Astrocyte (in vitro differentiated cells and primary cell): ENCODE data around the gene HOXD13. TPM values are rescaled to one million over a fixed set of nuclear protein-coding genes. Genes with fewer than 3 reads are reported as not detected.

Source experiments
- DNase-seq: peaks from one replicate; pipeline ENCODE4 v3.0.0-alpha.2; 2010; ENCODE audit warnings: low read depth
- FAIRE-seq: peaks from 2 replicates; lab custom pipeline; 2011; peaks lifted over from hg19 to GRCh38; lab: Jason Lieb, UNC
- H2AFZ ChIP-seq: 2 replicates; pipeline ENCODE4 v1.6.0; 2012; ENCODE audit warnings: low read depth, low read length, inconsistent platforms
- H3K27ac ChIP-seq: 2 replicates; pipeline ENCODE4 v1.5.1; 2011; ENCODE audit warnings: low read depth, low read length, inconsistent platforms
- H3K27me3 ChIP-seq: 2 replicates; pipeline ENCODE4 v1.6.0; 2011; ENCODE audit warnings: low read length, inconsistent platforms; ENCODE audit not compliant: insufficient read depth
- H3K36me3 ChIP-seq: 2 replicates; pipeline ENCODE4 v1.5.1; 2011; ENCODE audit warnings: low read length, inconsistent platforms; ENCODE audit not compliant: insufficient read depth
- H3K4me1 ChIP-seq: 2 replicates; pipeline ENCODE4 v1.5.1; 2011; ENCODE audit warnings: low read length, inconsistent platforms; ENCODE audit not compliant: insufficient read depth
- H3K4me2 ChIP-seq: 2 replicates; pipeline ENCODE4 v1.6.0; 2012; ENCODE audit warnings: low read length, inconsistent platforms
- H3K4me3 ChIP-seq: 2 replicates; pipeline ENCODE4 v1.5.1; 2011; ENCODE audit warnings: low read depth, mild to moderate bottlenecking, low read length, inconsistent platforms; ENCODE audit not compliant: insufficient read depth
- H3K79me2 ChIP-seq: 2 replicates; pipeline ENCODE4 v1.6.0; 2012; ENCODE audit warnings: mild to moderate bottlenecking, low read length, inconsistent platforms; ENCODE audit not compliant: insufficient read depth
- H3K9ac ChIP-seq: 2 replicates; pipeline ENCODE4 v1.6.0; 2012; ENCODE audit warnings: mild to moderate bottlenecking, low read length, inconsistent platforms
- H3K9me3 ChIP-seq: 2 replicates; pipeline ENCODE4 v1.5.1; 2012; ENCODE audit warnings: low read depth, mild to moderate bottlenecking, low read length, inconsistent platforms; ENCODE audit not compliant: insufficient read depth
- H4K20me1 ChIP-seq: 2 replicates; pipeline ENCODE4 v1.6.0; 2012; ENCODE audit warnings: low read length, inconsistent platforms; ENCODE audit not compliant: insufficient read depth
- H3K27ac Mint-ChIP-seq: one replicate; pipeline ENCODE4 v1.8.0; 2021; ENCODE audit warnings: mild to moderate bottlenecking, mixed read lengths; ENCODE audit not compliant: unreplicated experiment
- H3K27me3 Mint-ChIP-seq: one replicate; pipeline ENCODE4 v1.8.0; 2021; ENCODE audit warnings: low read depth, mixed read lengths; ENCODE audit not compliant: unreplicated experiment
- H3K36me3 Mint-ChIP-seq: one replicate; pipeline ENCODE4 v1.8.0; 2021; ENCODE audit warnings: low read depth, mixed read lengths; ENCODE audit not compliant: unreplicated experiment
- H3K4me1 Mint-ChIP-seq: one replicate; pipeline ENCODE4 v1.8.0; 2021; ENCODE audit warnings: low read depth, mixed read lengths; ENCODE audit not compliant: unreplicated experiment
- H3K4me3 Mint-ChIP-seq: one replicate; pipeline ENCODE4 v1.8.0; 2021; ENCODE audit warnings: mild to moderate bottlenecking, moderate library complexity, mixed read lengths; ENCODE audit not compliant: unreplicated experiment
- H3K9me3 Mint-ChIP-seq: one replicate; pipeline ENCODE4 v1.8.0; 2021; ENCODE audit warnings: mild to moderate bottlenecking, mixed read lengths; ENCODE audit not compliant: unreplicated experiment
- EZH2 ChIP-seq: IDR thresholded peaks from 2 replicates; pipeline ENCODE4 v1.6.1; 2012; ENCODE audit warnings: mild to moderate bottlenecking, low read length, inconsistent platforms; ENCODE audit not compliant: insufficient read depth
- total RNA-seq: library from RNA; stranded (reverse); gene quantifications from 2 replicates; pipeline ENCODE4 v1.2.1, GENCODE V29; 2021
- TF ChIP-seq, protein P1 (sequence below): IDR thresholded peaks from 2 replicates; pipeline ENCODE4 v1.5.1; 2011; ENCODE audit warnings: low read depth, mild to moderate bottlenecking, inconsistent platforms, low read length, moderate library complexity; ENCODE audit not compliant: insufficient read depth

Gene HOXD13
- total RNA-seq, 1 donor from 2014 or later, result not detected

GRCh38 chr2:176091329-176092258, 927 bp upstream of the HOXD13 start:
- H3K79me2 ChIP-seq, result no peaks in the 10 kb centered on the region
- H4K20me1 ChIP-seq, result peaks cover 5% of the 10 kb centered on the region
- peaks cover 3% of the 10 kb centered on the region for H3K4me1 ChIP-seq
- FAIRE-seq (no peak), DNase-seq (no peak)
- Mint-ChIP-seq H3K36me3 (peaks cover 5% of the 10 kb centered on the region), H3K27me3 (peaks cover 92% of the 10 kb centered on the region), H3K9me3 (peaks cover 34% of the 10 kb centered on the region), H3K27ac (peak overlapping the region; percentile 72), H3K4me3 (peak overlapping the region; percentile 9), H3K4me1 (peaks cover 1% of the 10 kb centered on the region)
- no peak overlapping the region for H2AFZ ChIP-seq
- TF ChIP-seq EZH2, result peak; percentile 78
- TF ChIP-seq, protein P1, sequence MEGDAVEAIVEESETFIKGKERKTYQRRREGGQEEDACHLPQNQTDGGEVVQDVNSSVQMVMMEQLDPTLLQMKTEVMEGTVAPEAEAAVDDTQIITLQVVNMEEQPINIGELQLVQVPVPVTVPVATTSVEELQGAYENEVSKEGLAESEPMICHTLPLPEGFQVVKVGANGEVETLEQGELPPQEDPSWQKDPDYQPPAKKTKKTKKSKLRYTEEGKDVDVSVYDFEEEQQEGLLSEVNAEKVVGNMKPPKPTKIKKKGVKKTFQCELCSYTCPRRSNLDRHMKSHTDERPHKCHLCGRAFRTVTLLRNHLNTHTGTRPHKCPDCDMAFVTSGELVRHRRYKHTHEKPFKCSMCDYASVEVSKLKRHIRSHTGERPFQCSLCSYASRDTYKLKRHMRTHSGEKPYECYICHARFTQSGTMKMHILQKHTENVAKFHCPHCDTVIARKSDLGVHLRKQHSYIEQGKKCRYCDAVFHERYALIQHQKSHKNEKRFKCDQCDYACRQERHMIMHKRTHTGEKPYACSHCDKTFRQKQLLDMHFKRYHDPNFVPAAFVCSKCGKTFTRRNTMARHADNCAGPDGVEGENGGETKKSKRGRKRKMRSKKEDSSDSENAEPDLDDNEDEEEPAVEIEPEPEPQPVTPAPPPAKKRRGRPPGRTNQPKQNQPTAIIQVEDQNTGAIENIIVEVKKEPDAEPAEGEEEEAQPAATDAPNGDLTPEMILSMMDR, result no peak
- H3K27ac ChIP-seq, result no peak overlapping the region
- H3K36me3 ChIP-seq, result no peaks in the 10 kb centered on the region
- H3K9me3 ChIP-seq, result peaks cover 4% of the 10 kb centered on the region
- H3K4me2 ChIP-seq, result no peak overlapping the region
- no peak overlapping the region for H3K4me3 ChIP-seq
- no peak overlapping the region for H3K9ac ChIP-seq
- peaks cover 94% of the 10 kb centered on the region for H3K27me3 ChIP-seq

GRCh38 chr2:176093145-176093897, 800 bp downstream of the HOXD13 start:
- no peak for DNase-seq
- no peaks in the 10 kb centered on the region for H3K79me2 ChIP-seq
- peak overlapping the region; percentile 79 for H3K27ac Mint-ChIP-seq
- H3K27me3 ChIP-seq, result peaks cover 95% of the 10 kb centered on the region
- peaks cover 4% of the 10 kb centered on the region for H3K4me1 Mint-ChIP-seq
- peaks cover 10% of the 10 kb centered on the region for H4K20me1 ChIP-seq
- peaks cover 7% of the 10 kb centered on the region for H3K4me1 ChIP-seq
- peaks cover 4% of the 10 kb centered on the region for H3K9me3 ChIP-seq
- H3K4me3 Mint-ChIP-seq, result no peak overlapping the region
- H3K4me2 ChIP-seq, result peak overlapping the region; percentile 41
- no peak for FAIRE-seq
- peak; percentile 95 for TF ChIP-seq EZH2
- TF ChIP-seq, protein P1, result no peak
- H3K36me3 Mint-ChIP-seq, result peaks cover 3% of the 10 kb centered on the region
- H3K9me3 Mint-ChIP-seq, result peaks cover 31% of the 10 kb centered on the region
- H2AFZ ChIP-seq, result no peak overlapping the region
- H3K9ac ChIP-seq, result no peak overlapping the region
- H3K36me3 ChIP-seq, result no peaks in the 10 kb centered on the region
- no peak overlapping the region for H3K27ac ChIP-seq
- H3K27me3 Mint-ChIP-seq, result peaks cover 91% of the 10 kb centered on the region
- no peak overlapping the region for H3K4me3 ChIP-seq
